Activated gamma-delta T cell treated with anti-CD3 and anti-CD28 coated beads, Interleukin-2, amount 50 U/mL, for 16 hours (primary cell): ENCODE data around the gene PRR15L.
"Not testable (repeated sequence)": the region's sequence is repeated elsewhere in the genome, so short reads cannot be mapped to it uniquely, and the experiment has no call there.

ENCODE experiments used
- DNase-seq: peaks from one replicate; pipeline ENCODE4 v3.0.0-alpha.2; 2020; ENCODE audit warnings: low read depth

The PRR15L gene

DNA sequence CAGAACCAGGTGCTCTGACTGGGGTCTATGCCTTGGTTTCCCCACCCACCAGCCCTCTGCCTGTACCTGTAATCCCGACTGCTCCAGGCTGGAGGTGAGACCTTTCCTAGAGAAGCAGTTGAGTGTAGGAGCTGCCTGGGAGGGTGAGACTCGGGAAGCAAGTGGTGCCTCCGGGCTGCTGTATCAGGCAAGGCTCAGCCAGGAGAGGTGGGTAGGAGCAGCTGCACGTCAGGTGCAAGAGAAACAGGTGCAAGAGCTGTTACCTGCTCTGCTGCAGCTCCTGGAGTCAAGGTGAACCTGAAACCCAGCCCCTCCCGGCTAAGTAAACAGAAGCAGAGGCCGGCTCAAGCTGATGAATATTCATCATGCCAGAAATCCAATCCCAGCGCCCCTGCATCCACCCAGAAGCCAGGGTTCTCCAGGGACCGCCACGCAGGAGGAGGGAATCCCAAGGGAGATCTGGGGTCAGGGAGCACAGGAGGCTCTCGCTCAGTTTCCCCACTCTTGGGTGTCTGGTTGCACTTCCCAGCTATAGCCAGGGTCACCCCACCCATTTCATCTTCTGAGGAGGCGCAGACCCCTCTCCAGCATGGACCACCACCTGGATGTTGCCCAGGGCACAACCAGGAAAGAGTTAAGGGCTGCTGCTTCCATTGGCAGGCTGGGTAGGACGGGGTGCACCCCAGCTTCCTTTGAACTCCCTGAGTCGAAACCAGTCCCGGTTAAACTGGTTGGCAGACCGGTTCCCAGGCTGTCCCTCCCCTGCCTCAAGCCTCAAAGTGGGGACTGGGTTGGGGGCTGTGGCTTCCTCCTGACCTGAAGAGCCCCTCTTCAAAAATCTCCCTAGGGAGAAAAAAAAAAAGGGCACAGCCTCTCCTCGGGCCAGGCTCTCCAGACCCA is at the start of gene PRR15L:
PRR15L (minus strand) TSS at position 293 of the 900 bp plus-strand sequence. CDS start 4,649 bp downstream, outside the sequence.
- DNase-seq, result no peak

- DNase-seq, result no peak
These were observed 49.4 kb upstream of the PRR15L start for GRCh38 chr17:48006936-48007709.

DNA sequence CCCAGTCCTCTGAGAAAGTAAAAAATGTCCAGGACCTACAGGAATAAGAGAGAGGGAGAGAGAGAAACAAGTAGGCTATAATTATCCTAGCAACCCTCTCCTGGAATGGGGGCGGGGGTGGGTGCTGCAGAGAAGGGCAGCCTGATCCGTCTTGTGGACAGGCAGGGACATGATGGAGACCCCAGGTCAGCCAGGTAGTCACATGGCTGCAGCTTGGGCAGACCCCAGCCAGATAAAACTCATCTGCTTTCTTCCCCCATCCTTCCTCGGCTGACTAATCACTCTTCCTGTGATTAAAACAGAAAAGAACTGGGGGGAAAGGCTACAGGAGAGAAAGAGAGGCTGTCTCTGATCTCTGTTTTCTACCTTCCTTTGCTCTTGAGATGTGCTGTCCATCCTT is 47.3 kb upstream of the PRR15L start:
- DNase-seq, result no peak

- DNase-seq, result no peak
These were observed 45.9 kb upstream of the PRR15L start for GRCh38 chr17:48003417-48004151.

GRCh38 chr17:48002916-48003416 is 45.3 kb upstream of the PRR15L start:
- no peak for DNase-seq

DNA sequence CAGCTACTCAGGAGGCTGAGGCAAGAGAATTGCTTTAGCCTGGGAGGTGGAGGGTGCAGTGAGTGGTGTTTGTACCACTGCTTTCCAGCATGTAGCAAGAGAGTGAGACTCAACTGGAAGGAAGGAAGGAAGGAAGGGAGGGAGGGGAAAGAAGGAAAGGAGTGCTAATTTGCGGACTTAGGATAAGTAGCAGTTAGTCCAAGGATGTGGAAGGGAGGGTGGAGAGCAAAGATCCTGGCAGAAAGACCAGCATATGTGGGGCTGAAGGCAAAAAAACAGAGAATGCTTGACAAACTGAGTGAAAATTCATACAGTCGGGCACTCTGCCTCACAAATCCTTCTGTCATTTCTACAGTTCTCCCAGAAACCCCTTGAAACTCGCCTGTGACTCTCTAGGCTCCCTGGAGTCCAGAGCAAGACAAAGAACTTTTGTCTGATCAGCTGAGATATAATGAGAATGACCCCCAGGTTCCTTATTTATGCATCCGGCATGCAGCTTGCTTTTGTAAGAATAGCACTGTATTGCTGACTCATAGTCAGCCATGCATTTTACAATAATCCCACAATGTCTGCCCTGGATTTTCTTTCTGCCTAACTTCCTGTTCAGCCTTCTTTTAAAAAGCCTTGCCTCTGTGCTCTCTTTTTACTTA is 44.7 kb upstream of the PRR15L start:
- DNase-seq, result no peak

- DNase-seq, result not testable (repeated sequence)
These were observed 44.0 kb upstream of the PRR15L start for GRCh38 chr17:48001657-48002056.

GRCh38 chr17:48001197-48001596 is 43.5 kb upstream of the PRR15L start:
- no peak for DNase-seq

DNA sequence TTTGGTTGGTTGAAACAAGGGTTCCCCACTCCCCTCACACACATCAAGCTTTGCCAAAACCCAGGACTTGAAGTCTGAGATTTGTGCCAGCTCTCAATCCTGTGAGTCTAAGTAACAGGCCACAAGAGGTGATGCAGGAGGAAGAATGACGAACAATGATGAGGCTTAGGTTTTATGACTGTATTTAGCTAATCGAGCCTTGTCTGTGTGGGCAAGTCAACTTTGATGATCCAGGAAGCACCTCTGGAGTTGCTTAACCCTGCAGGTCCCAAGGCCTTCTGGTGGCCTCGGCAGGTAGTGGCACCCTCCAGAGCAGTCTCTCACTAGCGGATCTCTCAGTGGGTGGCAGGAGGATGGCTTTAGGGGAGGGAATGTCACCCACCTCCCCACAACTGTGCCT is 41.9 kb upstream of the PRR15L start:
- DNase-seq, result no peak

GRCh38 chr17:47998044-47998443 is 40.4 kb upstream of the PRR15L start:
- DNase-seq, result no peak

- no peak for DNase-seq
These were observed 39.9 kb upstream of the PRR15L start for GRCh38 chr17:47997586-47997985.

DNA sequence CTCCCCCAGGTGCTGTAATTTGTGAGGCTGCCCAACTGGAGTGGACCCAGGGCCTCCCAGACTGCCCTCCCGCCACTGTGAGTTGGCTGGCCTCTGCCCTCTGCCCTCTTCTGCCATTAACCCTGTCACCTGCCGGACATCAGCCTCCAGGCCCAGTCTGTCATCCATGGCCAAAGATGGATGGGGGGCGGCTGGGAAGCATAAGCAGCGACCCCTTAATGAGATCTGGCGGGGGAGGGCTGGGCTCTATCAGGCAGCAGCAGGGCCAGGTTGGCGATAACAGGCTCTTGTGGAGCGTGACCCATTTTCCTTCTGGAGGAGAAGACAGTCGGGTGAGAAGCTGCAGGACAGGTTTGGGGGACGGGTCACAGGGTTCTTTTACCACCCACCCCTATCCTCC is 38.5 kb upstream of the PRR15L start:
- DNase-seq, result no peak

DNA sequence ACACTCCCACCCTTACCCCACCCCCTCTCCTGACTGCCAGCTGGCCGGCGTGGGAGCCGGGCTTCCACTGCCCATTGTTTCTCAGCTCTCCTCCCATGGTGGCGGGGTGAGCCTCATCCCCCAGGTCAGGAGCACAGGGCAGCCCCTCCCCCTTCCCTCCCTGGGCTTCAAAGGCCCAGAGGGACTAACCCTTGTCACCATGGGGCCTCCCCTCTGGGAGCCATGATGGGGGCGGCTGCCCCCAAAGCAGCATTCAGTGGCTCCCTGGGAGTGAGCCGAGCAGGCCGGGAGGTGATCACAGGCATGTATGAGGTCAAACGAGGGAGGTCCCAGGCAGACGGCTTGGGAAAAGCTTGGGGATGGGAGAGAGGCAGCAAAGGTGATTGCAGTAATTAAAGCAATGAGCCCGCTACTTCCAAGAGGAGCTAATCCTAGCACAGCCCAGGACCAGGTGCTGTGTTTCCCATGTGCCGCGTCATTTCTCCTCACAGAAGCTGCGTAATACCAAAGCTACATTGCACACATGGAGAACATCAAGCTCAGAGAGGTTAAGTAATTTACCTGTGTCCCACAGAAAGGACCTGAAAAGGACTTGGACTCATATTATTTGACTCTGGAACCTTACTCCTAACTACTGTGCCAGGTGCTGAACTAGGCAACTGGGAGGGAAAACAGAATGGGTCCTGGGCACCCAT is 37.7 kb upstream of the PRR15L start:
- DNase-seq, result no peak

DNA sequence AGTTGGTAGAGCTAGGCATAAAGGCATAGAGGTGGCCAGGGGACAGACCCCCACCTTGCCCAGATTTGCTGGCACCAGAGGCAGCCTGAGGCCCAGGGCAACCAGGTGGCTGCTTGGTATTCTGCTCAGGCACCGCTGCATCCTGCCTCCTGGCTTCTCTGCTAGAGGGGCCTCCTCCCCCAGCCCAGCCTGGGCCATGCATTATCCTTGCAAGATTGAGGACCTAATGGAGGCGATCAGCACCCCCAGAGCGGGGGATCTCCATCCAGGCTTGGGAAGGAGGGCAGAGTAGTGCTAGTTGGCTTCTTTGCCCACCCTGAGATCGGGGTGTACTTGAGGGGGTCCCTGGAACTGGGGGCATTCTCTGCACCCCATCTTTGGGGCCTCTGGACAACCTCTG is 37.0 kb upstream of the PRR15L start:
- DNase-seq, result no peak

- no peak for DNase-seq
These were observed 36.3 kb upstream of the PRR15L start for GRCh38 chr17:47993964-47994363.

- DNase-seq, result no peak
These were observed 35.4 kb upstream of the PRR15L start for GRCh38 chr17:47993031-47993564.

GRCh38 chr17:47992216-47992615 is 34.5 kb upstream of the PRR15L start:
- DNase-seq, result no peak

DNA sequence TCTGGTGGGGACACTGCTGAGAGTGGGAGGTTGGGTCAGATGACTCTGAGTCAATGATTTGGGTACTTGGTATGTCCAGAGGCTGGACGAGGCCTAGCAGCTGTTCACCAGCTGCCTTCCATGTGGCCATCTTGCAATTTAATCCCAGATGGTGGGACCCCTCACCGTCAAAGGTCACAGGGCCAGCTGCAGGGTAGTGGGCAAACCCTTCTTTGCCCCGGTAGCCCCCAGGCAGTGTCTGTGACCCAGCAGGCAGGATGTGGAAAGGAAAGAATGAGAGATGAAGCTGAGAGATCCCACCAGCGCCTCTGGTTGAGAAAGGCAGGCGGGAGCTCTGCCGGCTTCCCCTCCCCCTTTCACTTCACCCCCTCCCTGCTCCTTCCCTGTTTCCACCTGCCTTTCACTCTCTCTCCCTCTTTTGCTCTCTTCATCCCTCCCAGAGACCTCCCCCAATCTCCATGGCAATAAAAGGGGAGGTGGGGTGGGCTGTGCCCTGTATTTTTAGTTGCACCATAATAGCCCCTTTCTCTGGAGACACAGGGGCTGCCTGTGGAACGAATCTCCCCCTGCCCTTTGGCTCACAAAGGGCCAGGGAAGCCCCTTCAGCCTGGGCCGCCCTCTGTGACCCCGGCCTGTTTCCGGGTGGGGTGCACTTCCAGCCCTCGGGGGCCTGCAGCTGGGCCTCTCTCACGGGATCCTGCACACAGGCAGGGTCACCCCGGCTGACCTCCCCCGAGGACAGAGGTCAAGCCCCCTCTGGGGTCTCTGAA is 33.5 kb upstream of the PRR15L start:
- DNase-seq, result no peak

GRCh38 chr17:47989700-47990099 is 32.0 kb upstream of the PRR15L start:
- DNase-seq, result no peak

GRCh38 chr17:47989159-47989558 is 31.5 kb upstream of the PRR15L start:
- no peak for DNase-seq
